OCI-LY7 (cell line): Measurements from ENCODE around the gene SRSF4.

ENCODE experiments used
- CTCF ChIP-seq: fragments of 200-600 bp; sonication (generic); conservative IDR thresholded peaks from 2 replicates; pipeline ENCODE4 v1.5.1; 2014; ENCODE audit warnings: mild to moderate bottlenecking, antibody characterized with exemption, low read length, moderate library complexity, mixed read lengths
- EZH2phosphoT487 ChIP-seq: fragments of 200-600 bp; sonication (generic); IDR thresholded peaks from 2 replicates; pipeline ENCODE4 v1.6.1; 2018; ENCODE audit warnings: low read depth, borderline replicate concordance, mild to moderate bottlenecking, mixed run types, antibody characterized with exemption, low read length, moderate library complexity, mixed read lengths

- TF ChIP-seq CTCF, result no peak
- no peak for TF ChIP-seq EZH2phosphoT487
Measured at GRCh38 chr1:29208442-29208841, 26.7 kb upstream of the SRSF4 start.
